ENCODE data around the gene SLC9A9. TPM values are rescaled to one million over a fixed set of nuclear protein-coding genes. Genes with fewer than 3 reads are reported as not detected.

The SLC9A9 gene
- total RNA-seq, 1 experiment from 2014 or later: 1.5 TPM

GRCh38 chr3:143784446-143784845 is 63.8 kb downstream of the SLC9A9 start:
- no peak for TF ChIP-seq CTCF (IDR thresholded peaks at IDR 0.05; ENCODE audit: unreplicated experiment)
- DNase-seq: no peak
- H3K4me1 Mint-ChIP-seq (ENCODE audit: low read depth, unreplicated experiment): peaks cover 7% of the 10 kb centered on the region
- no peak overlapping the region for H3K27ac Mint-ChIP-seq (ENCODE audit: unreplicated experiment)
- H3K27me3 Mint-ChIP-seq (ENCODE audit: unreplicated experiment): no peaks in the 10 kb centered on the region
- no peak overlapping the region for H3K4me3 Mint-ChIP-seq (ENCODE audit: low read depth, unreplicated experiment)
- intact Hi-C loops (cut with micrococcal nuclease; ENCODE audit: unreplicated experiment): loop anchor here (10.0 kb wide), 1 partner anchor 980 kb away; no protein-coding TSS in a partner anchor
- no peaks in the 10 kb centered on the region for H3K36me3 Mint-ChIP-seq (ENCODE audit: insufficient read depth, unreplicated experiment)
- peaks cover 4% of the 10 kb centered on the region for H3K9me3 Mint-ChIP-seq (ENCODE audit: low read depth, unreplicated experiment)
- no TSS peak for BruUV-seq (replicated peaks)
- CTCF ChIA-PET: no interaction called here

- intact Hi-C loops (cut with micrococcal nuclease; ENCODE audit: unreplicated experiment): loop anchor here (10.0 kb wide), 1 partner anchor 981 kb away; no protein-coding TSS in a partner anchor
Observed at GRCh38 chr3:143783851-143784370, 64.4 kb downstream of the SLC9A9 start.

GRCh38 chr3:143775459-143775858 is 72.8 kb downstream of the SLC9A9 start:
- no peak for DNase-seq
- peak; percentile 42 for TF ChIP-seq CTCF (IDR thresholded peaks at IDR 0.05; ENCODE audit: unreplicated experiment)
- BruUV-seq (replicated peaks): no TSS peak
- Mint-ChIP-seq H3K9me3 (ENCODE audit: low read depth, unreplicated experiment) (no peaks in the 10 kb centered on the region), H3K4me3 (ENCODE audit: low read depth, unreplicated experiment) (no peak overlapping the region), H3K27ac (ENCODE audit: unreplicated experiment) (no peak overlapping the region), H3K4me1 (ENCODE audit: low read depth, unreplicated experiment) (no peaks in the 10 kb centered on the region), H3K27me3 (ENCODE audit: unreplicated experiment) (no peaks in the 10 kb centered on the region), H3K36me3 (ENCODE audit: insufficient read depth, unreplicated experiment) (no peaks in the 10 kb centered on the region)
- intact Hi-C loops (cut with micrococcal nuclease; ENCODE audit: unreplicated experiment): loop anchor here (1.0 to 10.0 kb wide), 3 partner anchors 57 to 176 kb away; no protein-coding TSS in a partner anchor
- CTCF ChIA-PET: interaction anchor here (0.6 to 0.8 kb wide), 3 partner anchors 177 to 864 kb away, joined by 3 read pairs; no protein-coding TSS in a partner anchor

More at GRCh38 chr3:143783851-143784370, 64.4 kb downstream of the SLC9A9 start:
- no peak for DNase-seq
- CTCF ChIA-PET: no interaction called here
- TF ChIP-seq CTCF (IDR thresholded peaks at IDR 0.05; ENCODE audit: unreplicated experiment): no peak
- Mint-ChIP-seq H3K9me3 (ENCODE audit: low read depth, unreplicated experiment) (peaks cover 4% of the 10 kb centered on the region), H3K27ac (ENCODE audit: unreplicated experiment) (no peak overlapping the region), H3K27me3 (ENCODE audit: unreplicated experiment) (no peaks in the 10 kb centered on the region), H3K4me3 (ENCODE audit: low read depth, unreplicated experiment) (no peak overlapping the region), H3K4me1 (ENCODE audit: low read depth, unreplicated experiment) (peaks cover 7% of the 10 kb centered on the region), H3K36me3 (ENCODE audit: insufficient read depth, unreplicated experiment) (no peaks in the 10 kb centered on the region)
- BruUV-seq (replicated peaks): no TSS peak

GRCh38 chr3:143771939-143772338 is 76.3 kb downstream of the SLC9A9 start:
- no peaks in the 10 kb centered on the region for H3K27me3 Mint-ChIP-seq (ENCODE audit: unreplicated experiment)
- TF ChIP-seq CTCF (IDR thresholded peaks at IDR 0.05; ENCODE audit: unreplicated experiment): no peak
- no peak overlapping the region for H3K27ac Mint-ChIP-seq (ENCODE audit: unreplicated experiment)
- no TSS peak for BruUV-seq (replicated peaks)
- intact Hi-C loops (cut with micrococcal nuclease; ENCODE audit: unreplicated experiment): loop anchor here (10.0 kb wide), 1 partner anchor 113 kb away; no protein-coding TSS in a partner anchor
- H3K36me3 Mint-ChIP-seq (ENCODE audit: insufficient read depth, unreplicated experiment): no peaks in the 10 kb centered on the region
- H3K4me3 Mint-ChIP-seq (ENCODE audit: low read depth, unreplicated experiment): no peak overlapping the region
- DNase-seq: no peak
- no peaks in the 10 kb centered on the region for H3K4me1 Mint-ChIP-seq (ENCODE audit: low read depth, unreplicated experiment)
- CTCF ChIA-PET: no interaction called here
- no peaks in the 10 kb centered on the region for H3K9me3 Mint-ChIP-seq (ENCODE audit: low read depth, unreplicated experiment)

Measured in Calu3 (cell line).